AG10803 (cell line): Measurements from ENCODE around the gene USP47.

Experiments used
- DNase-seq: peaks from one replicate; pipeline ENCODE4 v3.0.0; 2010; ENCODE audit warnings: low read depth
- H3K4me3 ChIP-seq: 2 replicates; pipeline ENCODE4 v1.5.1; 2011; ENCODE audit warnings: mild to moderate bottlenecking, low read length, control low read depth
- TF ChIP-seq, protein P1 (sequence below): conservative IDR thresholded peaks from 2 replicates; pipeline ENCODE4 v1.5.1; 2011; ENCODE audit warnings: mild to moderate bottlenecking, low read length, control low read depth, inconsistent platforms

The USP47 gene

DNA sequence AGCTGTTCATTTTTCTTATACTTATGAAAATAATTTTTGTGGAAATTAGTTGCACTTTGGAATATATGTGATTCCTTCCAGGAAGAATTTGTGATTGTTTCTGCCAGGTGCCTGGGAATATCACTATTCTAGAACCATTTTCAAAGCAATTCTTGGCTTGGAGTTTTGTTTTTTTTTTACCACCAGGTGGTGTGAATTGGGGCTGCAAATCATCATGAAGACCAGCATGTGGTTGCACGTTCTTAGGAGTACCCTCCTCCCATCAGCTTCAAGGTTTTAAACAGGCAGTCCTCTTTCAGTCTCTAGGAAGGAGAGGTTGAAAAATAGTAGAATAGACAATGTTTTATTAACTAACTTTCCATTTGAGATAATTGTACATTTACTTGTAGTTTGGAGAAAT is 25.9 kb downstream of the USP47 start:
- TF ChIP-seq, protein P1, sequence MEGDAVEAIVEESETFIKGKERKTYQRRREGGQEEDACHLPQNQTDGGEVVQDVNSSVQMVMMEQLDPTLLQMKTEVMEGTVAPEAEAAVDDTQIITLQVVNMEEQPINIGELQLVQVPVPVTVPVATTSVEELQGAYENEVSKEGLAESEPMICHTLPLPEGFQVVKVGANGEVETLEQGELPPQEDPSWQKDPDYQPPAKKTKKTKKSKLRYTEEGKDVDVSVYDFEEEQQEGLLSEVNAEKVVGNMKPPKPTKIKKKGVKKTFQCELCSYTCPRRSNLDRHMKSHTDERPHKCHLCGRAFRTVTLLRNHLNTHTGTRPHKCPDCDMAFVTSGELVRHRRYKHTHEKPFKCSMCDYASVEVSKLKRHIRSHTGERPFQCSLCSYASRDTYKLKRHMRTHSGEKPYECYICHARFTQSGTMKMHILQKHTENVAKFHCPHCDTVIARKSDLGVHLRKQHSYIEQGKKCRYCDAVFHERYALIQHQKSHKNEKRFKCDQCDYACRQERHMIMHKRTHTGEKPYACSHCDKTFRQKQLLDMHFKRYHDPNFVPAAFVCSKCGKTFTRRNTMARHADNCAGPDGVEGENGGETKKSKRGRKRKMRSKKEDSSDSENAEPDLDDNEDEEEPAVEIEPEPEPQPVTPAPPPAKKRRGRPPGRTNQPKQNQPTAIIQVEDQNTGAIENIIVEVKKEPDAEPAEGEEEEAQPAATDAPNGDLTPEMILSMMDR: no peak
- no peak for DNase-seq
- H3K4me3 ChIP-seq: no peak overlapping the region

DNA sequence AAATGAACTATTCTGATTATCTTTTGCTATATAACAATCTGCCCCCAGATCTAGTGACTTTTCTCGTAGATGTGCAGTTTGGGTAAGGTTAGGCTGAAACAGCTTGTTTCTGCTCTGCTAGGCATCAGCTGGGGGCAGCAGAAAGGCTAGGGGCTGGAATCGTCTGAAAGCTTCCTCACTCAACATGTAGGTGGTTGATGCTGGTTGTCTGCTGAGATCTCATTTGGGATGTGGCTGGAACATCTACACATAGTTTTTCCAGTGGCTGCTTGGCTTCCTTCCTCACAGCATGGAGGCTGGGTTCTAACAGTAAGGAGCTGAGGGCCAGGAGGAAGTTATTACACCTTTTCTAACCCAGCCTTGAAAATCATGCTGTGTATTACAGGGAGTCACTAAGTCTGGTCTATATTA is 30.2 kb downstream of the USP47 start:
- DNase-seq: no peak

GRCh38 chr11:11876458-11876857 is 34.7 kb downstream of the USP47 start:
- no peak overlapping the region for H3K4me3 ChIP-seq
- TF ChIP-seq, protein P1: no peak; the same call in 1 of the 2 replicates
- no peak for DNase-seq

More for the DNA sequence above, 30.2 kb downstream of the USP47 start:
- TF ChIP-seq, protein P1: no peak
- H3K4me3 ChIP-seq: no peak overlapping the region

DNA sequence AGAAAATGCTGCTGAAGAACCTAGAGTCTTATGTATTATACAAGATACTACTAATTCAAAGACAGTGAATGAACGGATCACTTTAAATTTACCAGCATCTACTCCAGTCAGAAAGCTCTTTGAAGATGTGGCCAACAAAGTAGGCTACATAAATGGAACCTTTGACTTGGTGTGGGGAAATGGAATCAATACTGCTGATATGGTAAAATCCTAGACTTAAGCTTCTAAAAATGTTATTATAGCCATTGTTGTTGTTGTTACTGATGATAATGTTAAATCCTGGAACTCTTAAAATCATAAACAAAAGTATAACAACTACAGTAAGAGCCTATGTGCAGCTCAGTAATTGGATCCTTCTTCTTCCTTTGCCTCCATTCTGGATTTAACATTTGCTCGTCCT is 38.4 kb downstream of the USP47 start:
- TF ChIP-seq, protein P1: no peak
- H3K4me3 ChIP-seq: no peak overlapping the region
- DNase-seq: no peak

GRCh38 chr11:11882539-11882938 is 40.8 kb downstream of the USP47 start:
- DNase-seq: no peak
- no peak overlapping the region for H3K4me3 ChIP-seq
- TF ChIP-seq, protein P1: no peak

DNA sequence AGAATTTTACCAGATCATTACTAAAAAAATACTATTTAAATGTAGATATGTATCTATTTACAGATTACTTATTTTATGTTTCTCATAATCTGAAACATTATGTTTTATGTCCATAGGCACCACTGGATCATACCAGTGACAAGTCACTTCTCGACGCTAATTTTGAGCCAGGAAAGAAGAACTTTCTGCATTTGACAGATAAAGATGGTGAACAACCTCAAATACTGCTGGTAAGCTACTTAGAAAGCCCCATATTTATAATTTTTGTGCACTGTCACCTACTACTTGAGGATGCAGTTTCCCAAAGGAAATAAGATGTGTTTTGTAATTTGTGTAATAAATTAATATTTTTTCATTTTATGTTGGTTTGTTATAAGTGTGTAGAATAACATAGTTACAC is 42.6 kb downstream of the USP47 start:
- TF ChIP-seq, protein P1: no peak

DNA sequence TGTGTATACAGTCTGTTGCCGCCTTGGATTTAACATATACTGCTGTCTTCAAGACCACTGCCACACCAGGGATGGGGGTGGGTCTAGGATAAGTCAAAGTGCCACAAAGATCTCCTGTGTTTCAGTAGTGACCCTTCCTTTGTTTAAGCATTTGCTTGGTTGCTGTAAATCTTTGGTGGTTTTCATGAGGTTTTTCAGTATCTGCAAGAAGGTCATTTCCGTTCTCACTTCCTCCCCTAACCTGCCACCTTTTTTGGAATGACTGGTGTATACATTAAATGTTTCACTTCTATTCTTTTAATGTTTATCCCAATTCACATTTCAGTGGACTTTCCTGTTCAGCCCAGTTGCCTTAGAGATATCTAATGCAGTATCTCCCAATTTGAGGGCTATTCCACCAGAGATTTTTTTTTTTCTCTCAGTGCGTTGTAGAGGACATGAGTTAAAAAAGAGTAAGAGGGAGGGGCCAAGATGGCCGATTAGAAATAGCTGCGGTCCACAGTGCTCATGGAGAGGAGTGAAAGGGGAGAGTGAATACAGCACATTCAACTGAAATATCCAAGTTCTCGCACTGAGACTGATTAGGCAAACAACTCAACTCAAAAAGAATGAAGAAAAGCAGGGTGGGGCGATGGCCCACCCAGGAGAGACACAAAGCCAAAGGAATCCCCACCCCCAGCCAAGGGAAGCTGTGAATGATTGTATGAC is 43.2 kb downstream of the USP47 start:
- no peak for DNase-seq
- TF ChIP-seq, protein P1: no peak
- no peak overlapping the region for H3K4me3 ChIP-seq

More for the DNA sequence above, 42.6 kb downstream of the USP47 start:
- DNase-seq: no peak
- no peak overlapping the region for H3K4me3 ChIP-seq
